IPS-NIHi7 (cell line): Measurements from ENCODE around the gene SDHA.

Source experiments
- DNase-seq: peaks from one replicate; pipeline ENCODE4 v3.0.0; 2012; ENCODE audit warnings: mixed read lengths; ENCODE audit errors: extremely low spot score

SDHA gene

GRCh38 chr5:217494-218456 is at the start of gene SDHA, which contains the start of gene CCDC127:
TSS of gene SDHA (plus strand) at chr5:218320. CDS start at chr5:218356, 36 bp downstream.
TSS of gene CCDC127 (minus strand) at chr5:218153. CDS start at chr5:216849, 1,304 bp downstream.
- peak; percentile 100 for DNase-seq

GRCh38 chr5:169071-169727 is 48.9 kb upstream of the SDHA start:
- no peak for DNase-seq

- no peak for DNase-seq
Measured at GRCh38 chr5:169728-170094, 48.4 kb upstream of the SDHA start.

DNA sequence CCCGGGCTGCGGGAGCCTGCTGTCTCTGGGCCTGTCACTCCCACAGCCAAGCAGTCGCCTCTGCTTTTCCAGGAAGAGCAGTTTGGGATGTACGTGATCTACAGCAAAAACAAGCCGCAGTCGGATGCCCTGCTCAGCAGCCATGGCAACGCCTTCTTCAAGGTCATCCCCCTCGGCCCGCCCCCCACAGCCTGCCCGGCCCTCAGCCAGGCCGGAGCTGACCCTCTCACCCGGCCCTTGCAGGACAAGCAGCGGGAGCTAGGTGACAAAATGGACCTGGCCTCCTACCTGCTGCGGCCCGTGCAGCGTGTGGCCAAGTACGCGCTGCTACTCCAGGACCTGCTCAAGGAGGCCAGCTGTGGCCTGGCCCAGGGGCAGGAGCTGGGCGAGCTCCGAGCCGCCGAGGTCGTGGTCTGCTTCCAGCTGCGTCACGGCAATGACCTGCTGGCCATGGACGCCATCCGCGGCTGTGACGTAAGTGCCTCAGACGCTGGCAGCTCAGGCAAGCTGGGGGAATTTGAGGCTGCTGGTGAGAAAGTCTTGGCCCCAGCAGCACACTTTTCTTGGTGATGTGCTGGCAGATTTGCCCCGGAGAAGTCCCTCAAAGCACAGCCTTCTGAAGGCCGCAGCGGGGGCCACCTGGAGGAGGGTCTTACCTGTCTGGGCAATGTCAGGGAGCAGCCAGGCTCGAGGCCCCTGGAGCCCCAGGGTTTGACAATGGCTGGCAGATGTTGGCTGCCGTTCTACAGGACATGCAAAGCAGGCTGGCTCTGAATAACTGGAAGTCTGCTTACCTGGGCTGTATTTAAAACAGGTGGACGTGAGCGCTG is 46.9 kb upstream of the SDHA start:
- no peak for DNase-seq

- no peak for DNase-seq
Measured at GRCh38 chr5:171801-172331, 46.3 kb upstream of the SDHA start.

DNA sequence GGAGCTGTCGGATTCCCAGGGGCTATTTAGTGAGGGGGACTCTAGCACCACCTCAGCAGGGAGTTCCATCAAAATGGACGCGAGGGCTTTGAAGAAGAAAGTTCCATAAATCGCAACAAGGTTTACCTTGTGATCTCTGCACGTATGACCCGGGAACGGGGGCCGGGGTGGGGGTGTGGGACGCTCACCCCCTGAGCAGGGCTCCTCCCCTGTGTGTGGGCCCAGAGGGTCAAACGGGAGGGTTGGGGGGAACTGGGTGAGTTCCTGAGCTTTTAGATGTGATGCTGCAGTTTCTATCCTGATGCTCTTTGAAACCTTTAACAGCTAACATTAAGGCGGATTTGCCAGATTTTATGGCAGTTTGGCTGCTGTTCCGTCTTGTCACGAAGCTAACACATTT is 45.7 kb upstream of the SDHA start:
- no peak for DNase-seq

DNA sequence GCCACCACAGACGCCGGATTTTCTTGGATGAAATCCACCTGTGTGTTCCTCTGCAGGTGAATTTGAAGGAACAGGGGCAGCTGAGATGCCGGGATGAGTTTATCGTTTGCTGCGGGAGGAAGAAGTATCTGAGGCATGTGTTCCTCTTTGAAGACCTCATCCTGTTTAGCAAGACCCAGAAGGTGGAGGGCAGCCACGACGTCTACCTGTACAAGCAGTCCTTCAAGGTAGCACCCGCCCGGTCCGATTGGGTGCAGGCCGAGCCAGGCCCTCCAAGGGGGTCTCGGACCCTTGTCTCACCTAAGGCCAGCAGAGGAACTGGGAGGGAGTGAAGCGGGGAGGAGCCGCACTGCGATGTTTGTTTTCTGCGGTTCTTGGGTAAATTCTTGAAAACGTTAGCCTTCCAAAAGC is 45.3 kb upstream of the SDHA start:
- no peak for DNase-seq

GRCh38 chr5:173392-174290 is 44.5 kb upstream of the SDHA start:
- DNase-seq, result no peak

DNA sequence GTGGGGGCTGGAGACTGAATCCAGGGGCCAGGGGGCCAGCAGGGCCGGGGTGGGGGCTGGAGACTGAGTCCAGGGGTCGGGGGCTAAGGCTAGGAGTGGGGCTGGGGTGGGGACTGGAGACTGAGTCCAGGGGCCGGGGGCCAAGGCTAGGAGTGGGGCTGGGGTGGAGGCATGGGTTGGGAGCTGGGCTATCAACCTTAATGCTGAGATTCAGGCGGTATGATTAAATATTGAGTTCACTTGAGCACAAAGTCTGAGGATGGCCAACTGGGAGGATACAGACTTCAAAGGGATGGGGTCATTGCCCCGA is 43.9 kb upstream of the SDHA start:
- no peak for DNase-seq

- DNase-seq, result no peak
Measured at GRCh38 chr5:174876-175465, 43.1 kb upstream of the SDHA start.

- no peak for DNase-seq
Measured at GRCh38 chr5:176296-176823, 41.8 kb upstream of the SDHA start.

DNA sequence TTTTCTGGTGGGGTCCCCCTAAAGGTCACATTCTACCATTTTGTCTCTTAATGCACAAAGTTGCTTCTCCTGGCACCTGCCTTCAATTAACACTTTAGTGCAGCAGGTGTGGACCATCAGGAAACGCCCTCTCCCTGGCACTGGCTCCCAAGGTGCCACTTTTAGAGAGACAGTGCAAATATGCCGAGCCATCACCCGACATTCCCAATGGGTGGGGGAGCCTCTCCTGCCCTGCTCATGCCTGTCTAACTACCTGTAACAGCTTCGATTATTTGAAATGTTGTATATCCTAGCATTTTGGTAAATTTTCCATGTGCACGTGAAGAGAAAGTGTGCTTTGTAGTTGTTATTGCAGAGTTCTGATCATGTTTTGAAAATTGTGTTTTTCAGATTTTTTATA is 40.0 kb upstream of the SDHA start:
- no peak for DNase-seq

DNA sequence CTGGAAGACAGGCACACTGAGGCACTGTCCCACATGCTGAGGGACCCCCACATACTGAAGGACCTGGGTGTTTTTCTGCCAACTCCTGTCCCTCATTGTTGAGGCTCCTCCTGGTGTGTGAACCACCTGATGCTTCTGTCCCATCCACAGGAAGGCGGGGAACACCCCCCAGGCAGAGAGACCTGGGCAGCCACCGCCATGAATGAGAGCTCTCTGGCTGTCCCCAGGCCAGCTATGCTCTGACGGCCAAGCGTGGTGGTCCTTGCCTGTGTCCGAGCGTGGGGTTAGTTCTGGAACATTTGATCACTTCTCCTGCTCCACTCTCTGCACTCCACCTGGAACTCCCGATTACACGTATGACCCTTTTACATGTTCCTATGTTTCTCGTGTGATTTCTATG is 38.7 kb upstream of the SDHA start:
- DNase-seq, result no peak

GRCh38 chr5:180286-180918 is 37.7 kb upstream of the SDHA start:
- peak; percentile 40 for DNase-seq

DNA sequence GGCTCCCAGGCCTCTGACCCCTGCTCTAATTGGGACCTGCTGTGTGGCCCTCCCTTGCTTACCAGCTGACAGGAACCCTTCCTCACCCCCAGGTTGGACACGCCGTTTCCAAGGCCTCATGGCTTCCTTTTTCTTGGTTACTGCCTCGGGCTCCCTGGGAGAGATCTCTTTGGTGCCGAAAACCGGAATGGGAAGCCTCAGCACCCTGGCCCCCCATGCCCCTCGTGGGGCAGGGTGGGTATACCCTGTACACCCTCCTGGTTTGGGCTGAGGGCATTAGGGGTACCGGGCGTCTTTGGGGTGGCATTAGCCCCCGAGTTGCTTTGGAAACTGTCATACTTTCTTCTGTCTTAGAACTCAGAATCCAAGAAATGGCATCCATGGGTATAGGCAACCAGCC is 37.0 kb upstream of the SDHA start:
- no peak for DNase-seq

DNA sequence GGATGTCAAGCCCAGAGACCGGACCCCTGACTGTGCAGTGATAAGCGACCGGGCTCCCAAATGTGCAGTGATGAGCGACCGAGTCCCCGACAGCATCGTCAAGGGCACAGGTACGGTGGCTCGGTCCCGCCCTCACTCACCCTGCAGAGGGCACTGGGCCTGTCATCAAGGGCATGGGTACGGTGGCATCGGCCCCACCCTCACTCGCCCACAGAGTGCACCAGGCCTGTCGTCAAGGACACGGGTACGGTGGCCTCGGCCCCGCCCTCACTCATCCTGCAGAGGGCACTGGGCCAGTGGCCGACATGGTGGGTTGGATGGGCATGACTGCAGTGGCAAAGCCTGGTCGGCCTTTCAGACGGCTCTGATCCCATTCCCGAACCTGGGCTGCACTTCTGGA is 36.6 kb upstream of the SDHA start:
- DNase-seq, result no peak

GRCh38 chr5:182126-182525 is 36.0 kb upstream of the SDHA start:
- no peak for DNase-seq

DNA sequence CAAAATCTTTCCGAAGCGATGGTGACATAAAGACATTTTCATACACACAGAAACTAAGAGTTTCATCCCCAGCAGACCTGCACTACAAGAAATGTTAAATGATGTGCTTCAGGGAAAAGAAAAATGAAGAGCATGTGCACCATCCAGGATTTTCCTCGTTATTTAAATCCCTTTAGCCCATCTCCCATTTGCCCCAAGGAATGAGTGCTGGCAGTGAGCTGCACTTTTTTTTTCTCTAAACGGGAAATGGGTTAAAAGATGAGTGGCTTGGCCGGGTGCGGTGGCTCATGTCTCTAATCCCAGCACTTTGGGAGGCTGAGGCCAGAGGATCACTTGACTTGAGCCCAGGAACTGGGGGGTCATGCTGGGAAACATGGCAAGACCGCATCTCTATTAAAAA is 33.6 kb upstream of the SDHA start:
- no peak for DNase-seq

- no peak for DNase-seq
Measured at GRCh38 chr5:185095-186070, 32.7 kb upstream of the SDHA start.
